ENCODE measurements around the gene ADCYAP1R1. TPM values are rescaled to one million over a fixed set of nuclear protein-coding genes. Genes with fewer than 3 reads are reported as not detected.

ADCYAP1R1 gene
- total RNA-seq, 2 experiments from 2014 or later, result not detected

DNA sequence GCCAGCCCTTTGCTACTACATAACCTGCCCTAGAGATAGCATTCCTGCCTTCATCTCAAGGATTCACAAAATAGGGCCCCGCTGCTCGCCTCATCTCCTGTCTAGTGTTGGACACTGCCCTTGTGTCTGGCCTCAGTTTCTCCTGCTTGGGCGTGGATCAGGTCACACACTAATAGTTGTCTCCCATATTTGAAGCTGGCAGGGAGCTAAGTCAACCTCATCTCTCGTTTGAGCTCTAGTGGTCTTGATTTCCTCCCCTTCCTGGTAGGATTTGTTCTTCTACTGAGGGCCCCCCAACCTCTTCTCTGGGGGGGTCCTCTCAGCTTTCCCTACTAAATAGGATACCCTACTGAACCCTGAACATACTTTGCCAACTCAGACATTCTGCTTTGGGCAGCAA is 42.2 kb downstream of the ADCYAP1R1 start:
- no peaks in the 10 kb centered on the region for H3K4me1 Mint-ChIP-seq
- no peak overlapping the region for H3K4me3 Mint-ChIP-seq
- H3K36me3 Mint-ChIP-seq, result no peaks in the 10 kb centered on the region
- POLR2A ChIA-PET, result no interaction called here
- no peak for ATAC-seq (ENCODE audit: low read depth)
- DNase-seq, result no peak
- no peaks in the 10 kb centered on the region for H3K9me3 Mint-ChIP-seq
- H3K27ac Mint-ChIP-seq, result no peak overlapping the region
- H3K27me3 Mint-ChIP-seq, result peaks cover 9% of the 10 kb centered on the region

DNA sequence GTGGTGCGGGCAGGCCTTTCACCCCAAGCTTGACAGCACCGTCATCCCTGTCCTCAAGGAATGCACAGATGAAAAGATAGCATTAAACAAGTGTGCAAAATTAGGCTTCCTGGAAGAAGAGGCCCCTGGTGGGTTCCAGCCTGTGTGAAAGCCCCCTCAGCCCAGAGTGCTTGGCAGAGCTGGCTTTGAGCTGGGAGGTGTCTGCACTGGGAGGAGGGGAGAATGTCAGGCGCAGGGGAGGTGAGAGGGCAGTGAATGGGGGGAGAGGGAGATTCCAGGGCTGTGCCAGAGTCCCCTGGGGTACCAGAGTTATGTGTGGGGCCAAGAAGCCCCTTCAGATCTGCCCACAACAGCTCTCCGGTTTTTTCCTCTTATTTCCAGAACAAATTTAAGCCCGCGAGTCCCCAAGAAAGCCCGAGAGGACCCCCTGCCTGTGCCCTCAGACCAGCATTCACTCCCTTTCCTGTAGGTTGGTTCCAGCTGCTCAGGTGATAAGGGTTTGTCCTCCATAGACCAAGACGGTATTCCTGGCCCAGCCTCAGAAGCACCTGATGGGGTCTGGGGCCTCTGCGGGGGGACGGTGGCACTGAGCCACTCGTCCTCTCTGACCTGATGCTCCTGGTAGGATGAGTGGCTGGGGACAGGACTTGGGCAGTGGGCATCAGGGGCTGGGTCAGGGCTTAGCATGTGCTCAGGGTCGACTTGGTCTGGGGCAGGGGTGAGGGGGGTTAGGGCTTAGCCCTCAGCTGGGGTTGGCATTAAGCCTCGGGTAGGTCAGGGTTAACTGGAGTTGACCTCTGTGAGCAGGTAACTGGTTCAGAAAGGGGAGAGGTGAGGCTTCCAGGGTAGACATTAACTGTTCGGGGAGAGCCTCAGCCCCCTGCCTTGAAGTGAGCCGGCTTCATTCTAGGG is 43.4 kb downstream of the ADCYAP1R1 start:
- Mint-ChIP-seq H3K27ac (no peak overlapping the region), H3K4me3 (no peak overlapping the region), H3K36me3 (no peaks in the 10 kb centered on the region), H3K27me3 (peaks cover 10% of the 10 kb centered on the region), H3K9me3 (no peaks in the 10 kb centered on the region), H3K4me1 (no peaks in the 10 kb centered on the region)
- POLR2A ChIA-PET, result interaction anchor here (0.5 to 0.6 kb wide), 2 partner anchors 42 to 640 kb away, joined by 3 read pairs; no protein-coding TSS in a partner anchor
- DNase-seq (no peak), ATAC-seq (ENCODE audit: low read depth) (no peak)

DNA sequence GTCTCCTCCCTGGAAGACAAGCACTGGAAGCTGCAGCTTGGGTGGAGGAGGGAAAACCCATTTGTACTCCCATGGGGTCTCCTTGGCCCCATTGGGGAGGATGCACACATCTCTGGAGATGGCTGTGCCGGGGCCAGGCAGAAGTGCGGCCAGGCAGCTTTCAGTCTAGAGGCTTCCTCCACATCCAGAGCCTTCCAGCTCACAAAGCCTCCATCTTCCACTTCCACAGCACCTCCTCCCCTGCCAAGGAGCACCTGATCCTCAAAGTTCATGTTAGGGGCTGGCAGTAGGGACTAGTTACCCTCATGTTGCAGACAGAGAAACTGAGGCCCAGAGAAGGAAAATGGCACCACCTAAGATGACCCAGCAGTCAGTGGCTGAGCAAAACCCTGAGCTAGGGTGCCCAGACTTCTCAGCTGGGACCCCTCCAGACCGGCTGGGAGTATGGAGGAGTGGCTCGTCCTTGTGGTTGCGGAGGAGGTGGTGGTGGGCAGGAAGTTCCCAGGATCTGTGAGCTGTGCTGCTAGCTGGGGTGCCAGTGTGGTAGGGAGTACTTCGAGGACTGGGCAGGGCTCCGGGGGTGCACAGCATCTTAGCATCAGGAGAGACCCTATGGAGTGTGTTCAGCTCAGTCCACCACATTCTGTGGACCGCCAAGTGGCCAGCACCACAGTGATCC is 44.2 kb downstream of the ADCYAP1R1 start:
- ATAC-seq (ENCODE audit: low read depth) (no peak), DNase-seq (no peak)
- H3K36me3 Mint-ChIP-seq, result no peaks in the 10 kb centered on the region
- H3K27ac Mint-ChIP-seq, result no peak overlapping the region
- no peaks in the 10 kb centered on the region for H3K4me1 Mint-ChIP-seq
- no peaks in the 10 kb centered on the region for H3K9me3 Mint-ChIP-seq
- POLR2A ChIA-PET, result no interaction called here
- no peak overlapping the region for H3K4me3 Mint-ChIP-seq
- peaks cover 10% of the 10 kb centered on the region for H3K27me3 Mint-ChIP-seq

DNA sequence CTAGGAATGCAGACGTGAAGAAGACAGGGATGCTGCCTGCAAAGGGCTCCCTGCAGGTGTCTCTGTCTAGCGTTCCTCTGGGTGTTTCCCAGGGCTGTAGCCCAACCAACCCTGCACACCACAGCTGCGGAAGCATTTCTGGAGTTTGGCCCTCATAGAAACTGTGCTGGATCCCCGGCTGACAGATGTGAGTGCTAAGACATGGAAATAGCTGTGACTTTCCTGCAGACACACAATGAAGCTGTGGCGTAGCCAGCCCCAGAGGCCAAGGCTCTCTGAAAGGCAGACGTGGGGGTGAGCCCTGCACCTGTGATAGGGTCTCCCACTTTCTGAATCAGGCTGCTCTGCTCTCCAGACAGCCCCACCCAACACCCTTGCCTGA is 44.8 kb downstream of the ADCYAP1R1 start:
- no peaks in the 10 kb centered on the region for H3K9me3 Mint-ChIP-seq
- POLR2A ChIA-PET, result no interaction called here
- no peak overlapping the region for H3K27ac Mint-ChIP-seq

DNA sequence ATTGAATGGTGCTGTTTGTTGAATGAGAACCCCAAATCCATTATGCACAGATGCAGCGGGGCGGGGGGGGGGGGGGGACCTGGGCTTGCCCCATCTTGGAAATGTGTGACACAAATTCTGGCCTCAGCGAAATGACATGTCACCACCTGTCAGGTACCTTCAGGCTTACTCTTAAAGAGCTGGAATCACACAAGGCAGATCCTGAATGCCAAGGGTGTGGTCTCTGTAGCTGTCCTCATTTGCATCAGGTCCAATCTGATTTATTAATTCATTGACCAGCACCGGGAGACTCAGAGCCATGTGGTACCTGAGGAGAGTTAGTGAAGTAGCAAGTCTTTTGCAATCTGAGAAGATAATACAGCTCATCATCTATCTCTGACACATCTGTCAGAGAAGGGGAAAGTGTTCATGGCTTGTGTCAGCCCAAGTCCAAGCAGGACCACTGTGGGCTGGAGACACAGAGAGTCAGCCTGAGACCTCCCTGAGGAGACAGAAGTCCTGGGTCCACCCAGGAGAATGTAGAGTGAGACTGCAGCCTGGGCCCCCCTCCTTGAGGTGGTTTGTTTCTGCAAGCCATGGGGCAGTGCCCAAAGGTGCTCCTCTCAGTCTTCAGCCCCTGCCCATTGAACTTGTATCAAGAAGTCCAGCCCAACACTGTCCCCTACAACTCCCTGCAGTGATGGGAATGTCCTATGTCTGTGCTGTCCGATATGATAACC is 46.7 kb downstream of the ADCYAP1R1 start:
- H3K27me3 Mint-ChIP-seq, result peaks cover 3% of the 10 kb centered on the region
- no peak overlapping the region for H3K27ac Mint-ChIP-seq
- POLR2A ChIA-PET, result no interaction called here
- ATAC-seq (ENCODE audit: low read depth) (no peak), DNase-seq (no peak)
- no peaks in the 10 kb centered on the region for H3K9me3 Mint-ChIP-seq
- no peaks in the 10 kb centered on the region for H3K4me1 Mint-ChIP-seq
- no peaks in the 10 kb centered on the region for H3K36me3 Mint-ChIP-seq
- no peak overlapping the region for H3K4me3 Mint-ChIP-seq

More for the DNA sequence above, 44.8 kb downstream of the ADCYAP1R1 start:
- Mint-ChIP-seq H3K27me3 (peaks cover 8% of the 10 kb centered on the region), H3K36me3 (no peaks in the 10 kb centered on the region), H3K4me3 (no peak overlapping the region), H3K4me1 (no peaks in the 10 kb centered on the region)
- no peak for ATAC-seq (ENCODE audit: low read depth)
- DNase-seq, result no peak

DNA sequence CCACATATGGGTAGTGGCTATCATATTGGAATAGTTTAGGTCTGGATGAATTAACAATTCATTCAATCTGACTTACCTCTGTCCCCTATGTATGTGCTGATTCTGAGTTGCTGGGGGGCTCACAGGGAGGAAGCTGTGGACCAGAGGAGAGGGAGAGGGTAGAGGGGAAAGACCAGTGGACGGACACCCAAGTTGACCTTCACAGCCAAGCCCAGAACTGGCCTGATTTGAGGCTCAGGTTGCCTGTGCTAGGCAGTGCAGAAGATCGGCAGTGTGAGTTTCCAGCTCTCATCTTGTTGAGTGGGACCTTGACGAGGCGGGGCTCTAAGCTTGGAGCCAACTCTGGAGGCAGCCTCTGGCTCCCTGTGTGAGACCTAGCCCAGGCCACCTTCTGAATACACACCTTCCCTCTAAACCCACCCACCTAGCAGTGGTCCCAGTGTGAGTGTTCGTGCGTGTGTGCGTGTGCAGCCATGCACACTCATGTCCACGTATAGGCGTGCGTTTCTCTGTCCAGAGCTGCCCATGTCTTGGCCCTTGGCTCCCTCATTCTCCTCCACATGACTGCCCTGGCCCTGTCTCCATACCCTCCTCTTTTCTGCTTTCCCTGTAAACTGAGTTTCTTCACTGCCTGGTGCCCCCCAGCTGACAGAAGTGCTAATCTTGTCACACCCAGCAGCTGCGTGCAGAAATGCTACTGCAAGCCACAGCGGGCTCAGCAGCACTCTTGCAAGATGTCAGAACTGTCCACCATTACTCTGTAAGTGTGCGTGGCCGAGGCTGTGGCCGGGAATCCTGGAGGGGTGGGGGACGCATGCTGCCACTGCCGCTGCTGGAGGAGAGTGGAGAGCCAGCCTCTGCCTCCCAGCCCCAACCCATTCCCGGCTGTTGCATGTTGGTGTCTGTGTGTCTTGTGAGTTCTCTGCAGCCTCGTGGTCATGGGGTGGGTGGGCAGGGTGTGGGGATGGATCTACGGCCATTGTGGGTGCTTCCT is 47.6 kb downstream of the ADCYAP1R1 start:
- H3K36me3 Mint-ChIP-seq, result no peaks in the 10 kb centered on the region
- H3K4me1 Mint-ChIP-seq, result no peaks in the 10 kb centered on the region
- no peak overlapping the region for H3K4me3 Mint-ChIP-seq
- no peak for ATAC-seq (ENCODE audit: low read depth)
- H3K27me3 Mint-ChIP-seq, result peaks cover 3% of the 10 kb centered on the region
- POLR2A ChIA-PET, result no interaction called here
- DNase-seq, result no peak
- H3K27ac Mint-ChIP-seq, result no peak overlapping the region
- no peaks in the 10 kb centered on the region for H3K9me3 Mint-ChIP-seq

DNA sequence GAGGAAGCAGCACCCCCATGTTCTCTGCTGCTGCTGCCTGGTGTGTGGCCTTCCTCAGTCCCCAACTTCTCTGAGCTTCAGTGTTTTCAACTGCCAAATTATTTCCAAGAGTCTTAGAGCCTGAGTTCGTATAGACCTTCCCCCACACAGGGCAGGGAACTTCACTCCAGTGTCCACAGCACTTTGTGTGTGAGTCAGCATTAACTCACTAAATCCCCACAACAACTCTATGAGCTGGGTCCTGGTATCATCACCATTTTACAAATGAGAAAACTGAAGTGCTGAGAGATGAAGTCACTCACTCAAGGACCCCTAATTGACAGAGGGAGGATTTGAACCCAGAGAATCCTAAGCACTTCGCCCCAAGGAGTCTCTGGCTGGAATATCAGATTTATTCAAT is 48.3 kb downstream of the ADCYAP1R1 start:
- POLR2A ChIA-PET, result no interaction called here
- DNase-seq (no peak), ATAC-seq (ENCODE audit: low read depth) (no peak)
- Mint-ChIP-seq H3K36me3 (no peaks in the 10 kb centered on the region), H3K27me3 (peaks cover 3% of the 10 kb centered on the region), H3K9me3 (no peaks in the 10 kb centered on the region), H3K27ac (no peak overlapping the region), H3K4me3 (no peak overlapping the region), H3K4me1 (no peaks in the 10 kb centered on the region)

DNA sequence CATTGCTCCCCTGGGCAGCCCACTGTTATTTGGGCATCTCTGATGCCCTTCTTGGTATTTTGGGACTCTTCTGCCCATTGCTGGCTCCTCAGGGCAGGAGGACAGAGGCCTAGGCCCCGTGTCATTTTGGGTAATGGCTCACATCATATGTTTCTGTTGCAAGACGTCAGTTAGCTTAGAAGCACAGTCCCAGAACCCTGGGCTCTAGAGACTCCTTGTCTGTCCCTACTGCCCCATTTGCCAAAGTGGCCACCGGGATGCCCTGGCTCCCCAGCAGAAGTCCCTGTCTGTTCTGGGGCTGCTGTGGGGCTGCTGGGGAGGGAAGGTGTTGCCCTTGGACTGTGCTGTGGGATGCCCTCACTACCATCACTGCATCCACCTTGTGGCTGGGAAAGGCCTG is 48.8 kb downstream of the ADCYAP1R1 start:
- H3K9me3 Mint-ChIP-seq, result no peaks in the 10 kb centered on the region
- H3K36me3 Mint-ChIP-seq, result no peaks in the 10 kb centered on the region
- no peak overlapping the region for H3K27ac Mint-ChIP-seq
- DNase-seq (no peak), ATAC-seq (ENCODE audit: low read depth) (no peak)
- peaks cover 3% of the 10 kb centered on the region for H3K27me3 Mint-ChIP-seq
- H3K4me1 Mint-ChIP-seq, result no peaks in the 10 kb centered on the region
- no peak overlapping the region for H3K4me3 Mint-ChIP-seq
- POLR2A ChIA-PET, result no interaction called here

DNA sequence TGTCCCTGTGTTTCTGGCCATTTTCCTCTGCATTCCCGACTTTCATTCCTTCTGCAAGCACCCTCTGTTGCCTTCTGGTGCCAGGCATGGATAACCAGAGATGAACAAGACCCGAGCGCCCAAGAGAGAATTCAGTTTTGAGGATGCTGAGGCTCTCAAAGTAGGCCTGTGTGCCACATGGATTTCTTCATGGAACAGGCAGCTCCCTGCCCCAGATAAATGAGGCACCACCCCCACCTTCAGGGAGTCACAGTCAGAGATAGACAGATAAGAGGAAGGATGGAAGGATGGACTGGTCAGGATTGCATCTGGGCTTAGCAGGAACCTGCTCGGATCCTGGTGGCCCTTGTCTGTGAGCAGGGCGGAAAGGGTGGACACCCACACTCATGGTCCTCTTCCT is 49.4 kb downstream of the ADCYAP1R1 start:
- Mint-ChIP-seq H3K36me3 (no peaks in the 10 kb centered on the region), H3K27me3 (peaks cover 3% of the 10 kb centered on the region), H3K27ac (no peak overlapping the region), H3K9me3 (no peaks in the 10 kb centered on the region), H3K4me3 (no peak overlapping the region), H3K4me1 (no peaks in the 10 kb centered on the region)
- DNase-seq (no peak), ATAC-seq (ENCODE audit: low read depth) (no peak)
- POLR2A ChIA-PET, result no interaction called here

DNA sequence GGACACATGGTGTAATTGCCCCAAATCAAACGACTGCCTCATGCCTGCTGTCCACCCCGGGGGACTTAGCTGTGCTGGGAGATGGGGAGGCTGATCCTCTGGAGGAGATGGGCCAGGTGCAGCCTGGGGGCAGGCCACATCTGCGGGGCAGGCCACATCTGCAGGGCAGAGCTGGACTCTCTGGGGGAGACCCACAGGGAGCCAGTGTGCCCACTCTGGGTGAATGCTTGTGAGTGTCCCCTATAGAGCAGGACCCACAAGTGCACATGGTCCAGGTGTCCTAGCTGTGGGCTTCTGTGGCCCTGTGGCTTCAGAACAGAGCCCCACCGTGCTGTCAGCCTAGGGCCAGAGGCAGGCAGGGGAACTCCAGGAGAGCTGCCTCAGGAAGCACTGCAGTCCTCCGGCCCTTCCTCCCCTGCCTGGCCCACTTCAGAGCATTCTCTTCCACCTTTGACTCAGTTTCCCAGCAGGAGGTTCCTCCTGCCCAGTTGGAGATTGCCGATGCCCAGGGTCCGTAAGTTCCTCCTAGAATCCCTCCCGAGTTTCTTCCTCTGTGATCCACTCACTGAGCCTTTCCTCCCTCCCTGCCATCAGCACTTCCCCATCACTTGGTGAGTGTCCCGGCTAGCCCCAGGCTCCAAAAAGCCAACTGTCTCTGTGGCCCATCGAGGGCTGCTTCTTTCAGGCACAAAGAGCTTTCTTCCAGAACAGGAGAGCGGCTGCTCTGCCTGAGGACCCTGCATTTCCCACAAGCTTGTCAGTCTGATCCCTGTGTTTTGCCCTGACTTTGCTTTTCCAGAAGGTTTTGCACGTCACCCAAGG is 50.3 kb downstream of the ADCYAP1R1 start:
- no peaks in the 10 kb centered on the region for H3K4me1 Mint-ChIP-seq
- no peak overlapping the region for H3K27ac Mint-ChIP-seq
- peaks cover 3% of the 10 kb centered on the region for H3K27me3 Mint-ChIP-seq
- H3K4me3 Mint-ChIP-seq, result no peak overlapping the region
- POLR2A ChIA-PET, result no interaction called here
- H3K9me3 Mint-ChIP-seq, result no peaks in the 10 kb centered on the region
- no peak for DNase-seq
- no peaks in the 10 kb centered on the region for H3K36me3 Mint-ChIP-seq
- no peak for ATAC-seq (ENCODE audit: low read depth)

DNA sequence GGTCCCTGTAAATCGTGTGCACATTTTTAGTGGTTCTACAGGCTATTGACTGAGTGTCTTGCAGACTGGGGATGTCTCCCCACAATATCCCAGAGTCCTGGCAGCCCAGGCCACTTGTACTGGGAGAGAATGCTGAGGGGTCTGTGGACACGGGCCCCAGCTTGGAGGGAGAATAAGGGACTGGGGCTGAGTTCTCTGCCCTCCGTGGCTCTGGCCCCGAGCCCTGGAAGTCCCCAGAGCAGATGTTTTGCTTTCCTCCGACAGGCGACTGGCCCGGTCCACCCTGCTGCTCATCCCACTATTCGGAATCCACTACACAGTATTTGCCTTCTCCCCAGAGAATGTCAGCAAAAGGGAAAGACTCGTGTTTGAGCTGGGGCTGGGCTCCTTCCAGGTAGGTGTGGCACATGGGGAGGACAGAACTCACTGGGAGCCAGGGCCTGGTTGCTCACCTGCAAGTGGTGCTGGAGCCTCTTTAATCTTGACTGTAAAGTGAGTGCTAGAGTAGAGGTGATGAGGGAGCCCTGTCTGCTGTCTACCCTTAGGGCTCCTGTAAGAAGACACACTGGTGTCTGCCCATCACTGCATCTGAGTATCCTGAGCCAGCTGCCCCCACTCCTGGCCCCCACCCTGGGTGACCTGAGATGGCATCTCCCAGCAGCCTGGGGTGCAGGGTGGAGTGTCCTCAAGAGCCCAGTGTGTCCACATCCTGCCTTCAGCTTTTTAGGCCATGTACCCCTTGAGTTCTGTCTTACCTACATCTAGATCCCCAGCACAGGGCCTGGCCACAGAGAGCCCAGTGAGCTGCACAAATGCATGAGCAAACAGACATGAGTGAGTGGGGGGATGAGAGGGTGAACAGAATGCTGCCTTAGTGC is 51.1 kb downstream of the ADCYAP1R1 start:
- POLR2A ChIA-PET, result no interaction called here
- no peaks in the 10 kb centered on the region for H3K36me3 Mint-ChIP-seq
- ATAC-seq (ENCODE audit: low read depth), result no peak
- no peak for DNase-seq
- no peaks in the 10 kb centered on the region for H3K4me1 Mint-ChIP-seq
- H3K4me3 Mint-ChIP-seq, result no peak overlapping the region
- no peaks in the 10 kb centered on the region for H3K9me3 Mint-ChIP-seq
- peaks cover 3% of the 10 kb centered on the region for H3K27me3 Mint-ChIP-seq
- no peak overlapping the region for H3K27ac Mint-ChIP-seq
